Psoas muscle (tissue), 8 donors: ENCODE measurements around the gene BRCA2. TPM values are rescaled to one million over a fixed set of nuclear protein-coding genes. Genes with fewer than 3 reads are reported as not detected.

ENCODE experiments used
- ATAC-seq, 4 donors: fragments of 200-7000 bp; cut with Tn5 transposase; one replicate each; pipeline ENCODE4 v1.9.1; 2020; ENCODE audit warnings: moderate library complexity in 3 of 4, mild to moderate bottlenecking in 2 of 4
- DNase-seq, 2 donors: peaks; one replicate each; pipeline ENCODE4 v3.0.0-alpha.2; 2020
- H3K27ac ChIP-seq: fragments of 200-600 bp; one replicate; pipeline ENCODE4 v1.8.0; 2022
- H3K27me3 ChIP-seq, 3 donors: fragments of 200-600 bp in 1 of 3; one replicate each; pipeline versions ENCODE4 v1.6.1 to v1.8.0; 2013 to 2022; ENCODE audit warnings: low read length in 2 of 3, mild to moderate bottlenecking in 2 of 3, moderate library complexity in 1 of 3; ENCODE audit not compliant: insufficient read depth in 3 of 3
- H3K36me3 ChIP-seq, 2 donors: fragments of 200-600 bp in 1 of 2; one replicate each; pipeline versions ENCODE4 v1.6.1 to v1.8.0; 2013 to 2022; ENCODE audit warnings: low read depth in 1 of 2, mild to moderate bottlenecking in 1 of 2, moderate library complexity in 1 of 2; ENCODE audit not compliant: insufficient read depth in 1 of 2
- H3K4me1 ChIP-seq: fragments of 200-600 bp; one replicate; pipeline ENCODE4 v1.8.0; 2022
- H3K4me3 ChIP-seq: fragments of 200-600 bp; one replicate; pipeline ENCODE4 v1.8.0; 2022; ENCODE audit warnings: mild to moderate bottlenecking
- H3K9me3 ChIP-seq: fragments of 200-600 bp; one replicate; pipeline ENCODE4 v1.8.0; 2022
- CTCF ChIP-seq: fragments of 200-600 bp; IDR thresholded peaks from one replicate; pipeline ENCODE4 v1.8.0; 2022; ENCODE audit warnings: antibody characterized with exemption
- WGBS, 3 donors: extraction: QIAGEN DNeasy Blood & Tissue Kit; methylation state at CpG; one replicate each; pipeline versions ENCODE4 v1.1.6 to v1.1.7; 2013; 5-methylcytosine and 5-hydroxymethylcytosine counted together
- intact Hi-C, 2 donors: fragments of 100-400 bp; cut with DNase I; formaldehyde crosslinking; loops; one replicate each; pipeline versions ENCODE4 v1.11.0 to v1.14.2; 2022
- polyA plus RNA-seq, 3 donors: library from polyadenylated mRNA; stranded (reverse); fragments of 200-250 nt; gene quantifications; one replicate each; pipeline ENCODE4 v1.2.3, GENCODE V29; 2013
- total RNA-seq, 4 donors: library from RNA; stranded (reverse); fragmentation: NEBNext Ultra II Directional in 2 of 4; extraction: Animal tissue kit (Norgen Biotek cat#: 25700) in 2 of 4; gene quantifications; one replicate each; pipeline versions ENCODE4 v1.2.1 to v1.2.4, GENCODE V29; 2021 to 2023
- donor health status: healthy with polysubstance abuse.
- donor health status: DM: no; HTN: no; CAD: no; lungs with moderate emphysema.
- donor health status: Bipolar disorder and iron deficiency.
- donor health status: healthy.
- donor health status: DM: yes; HTN: yes; CAD: no.
- donor health status: DM: no; HTN: no; CAD: no.
- donor health status: DM: no; HTN: no; CAD: no.
- donor health status: DM: yes; HTN: yes; CAD: no.

The BRCA2 gene
- total and polyA plus RNA-seq, 7 donors, result 0.01 to 0.34 (median 0.11) TPM

- TF ChIP-seq CTCF, result no peak
- Histone ChIP-seq H3K27ac (no peak overlapping the region), H3K27me3 (no peaks in the 10 kb centered on the region), H3K9me3 (no peaks in the 10 kb centered on the region), H3K4me1 (no peaks in the 10 kb centered on the region), H3K4me3 (no peak overlapping the region), H3K36me3 (peaks cover 5 to 6% of the 10 kb centered on the region in 2 donors)
- DNase-seq (peak; percentile 61 to 77), ATAC-seq (peak in 3 of 4 donors; percentile 53 to 79 (median 67))
- intact Hi-C loops, result no loop called here
- 55 to 59% (median 58%) methylated on average over 27 of the region's 27 CpGs for WGBS, 3 donors
Measured at GRCh38 chr13:32409561-32410421, 94.5 kb downstream of the BRCA2 start.

GRCh38 chr13:32413284-32413683 lies 98.0 kb downstream of the BRCA2 start:
- no peaks in the 10 kb centered on the region for H3K4me1 ChIP-seq
- TF ChIP-seq CTCF, result no peak
- H3K27ac ChIP-seq, result no peak overlapping the region
- H3K36me3 ChIP-seq, result no peaks in the 10 kb centered on the region
- ATAC-seq (no peak), DNase-seq (no peak)
- no peaks in the 10 kb centered on the region for H3K27me3 ChIP-seq
- intact Hi-C loops, result no loop called here
- H3K9me3 ChIP-seq, result no peaks in the 10 kb centered on the region
- H3K4me3 ChIP-seq, result no peak overlapping the region
- 96 to 99% (median 98%) methylated on average over 3 of the region's 3 CpGs for WGBS, 3 donors

GRCh38 chr13:32414580-32414979 lies 99.3 kb downstream of the BRCA2 start:
- H3K4me1 ChIP-seq, result no peaks in the 10 kb centered on the region
- no peak for DNase-seq
- ATAC-seq, result no peak
- H3K4me3 ChIP-seq, result no peak overlapping the region
- H3K9me3 ChIP-seq, result no peaks in the 10 kb centered on the region
- 61 to 88% (median 71%) methylated on average over 2 of the region's 2 CpGs for whole genome bisulfite sequencing, 3 donors
- TF ChIP-seq CTCF, result no peak
- H3K27ac ChIP-seq, result no peak overlapping the region
- no peaks in the 10 kb centered on the region for H3K27me3 ChIP-seq
- intact Hi-C loops, result no loop called here
- H3K36me3 ChIP-seq, result no peaks in the 10 kb centered on the region

- H3K36me3 ChIP-seq, result no peaks in the 10 kb centered on the region
Measured at GRCh38 chr13:32415019-32415418, 99.7 kb downstream of the BRCA2 start.

More at GRCh38 chr13:32415019-32415418, 99.7 kb downstream of the BRCA2 start:
- ATAC-seq, result no peak
- H3K27ac ChIP-seq, result no peak overlapping the region
- no peaks in the 10 kb centered on the region for H3K9me3 ChIP-seq
- no peaks in the 10 kb centered on the region for H3K27me3 ChIP-seq
- intact Hi-C loops, result no loop called here
- H3K4me1 ChIP-seq, result no peaks in the 10 kb centered on the region
- no peak for TF ChIP-seq CTCF
- DNase-seq, result no peak
- H3K4me3 ChIP-seq, result no peak overlapping the region
